ENCODE data around the gene FBXW11. TPM values are rescaled to one million over a fixed set of nuclear protein-coding genes. Genes with fewer than 3 reads are reported as not detected.

Gene FBXW11
- total RNA-seq, 1 experiment from 2014 or later, result 85.3 TPM

GRCh38 chr5:171953860-171954701 is 52.4 kb downstream of the FBXW11 start:
- no CpG with 5 or more reads among the region's 2 CpGs for WGBS (ENCODE audit: extremely low coverage, insufficient read length, low lambda C conversion rate)
- no peak overlapping the region for H3K27ac ChIP-seq (ENCODE audit: insufficient read length, low read depth, low read length)
- H2BK15ac ChIP-seq (ENCODE audit: low read depth, low read length), result no peak overlapping the region
- Mint-ChIP-seq H3K4me1 (peaks cover 59 to 67% of the 10 kb centered on the region in 2 experiments), H3K27me3 (ENCODE audit: low read depth) (no peaks in the 10 kb centered on the region), H3K36me3 (ENCODE audit: insufficient read depth in 1 of 3, low read depth in 3 of 3) (no peaks in the 10 kb centered on the region; a peak in 1 of 7 replicates), H3K27ac (peak overlapping the region in 2 of 3 experiments; percentile 4 to 91; a peak in 2 of 7 replicates), H3K4me3 (no peak overlapping the region), H3K9me3 (no peaks in the 10 kb centered on the region)
- no peak overlapping the region for H4K8ac ChIP-seq (replicated peaks; ENCODE audit: insufficient read length, low read depth, low read length)
- peaks cover 10% of the 10 kb centered on the region for H3K79me1 ChIP-seq (ENCODE audit: insufficient read depth, low read depth, low read length, poor library complexity, severe bottlenecking)
- no peak overlapping the region for H2BK20ac ChIP-seq (ENCODE audit: low read depth, low read length, poor library complexity, severe bottlenecking)
- H3K4me2 ChIP-seq (ENCODE audit: insufficient read depth, insufficient read length, low read length), result no peak overlapping the region
- no peak overlapping the region for H3K9ac ChIP-seq (ENCODE audit: extremely low read depth, insufficient read length, low read length)
- H2AK5ac ChIP-seq (ENCODE audit: insufficient read length, low read length), result no peak overlapping the region
- DNase-seq, result no peak
- H3K79me2 ChIP-seq (ENCODE audit: insufficient read depth, low read length), result peaks cover 60% of the 10 kb centered on the region
- H2BK12ac ChIP-seq (ENCODE audit: insufficient read length, low read depth, low read length), result no peak overlapping the region
- H3T11ph ChIP-seq (ENCODE audit: low read length), result no peak overlapping the region
- H2BK120ac ChIP-seq (ENCODE audit: low read depth, low read length, poor library complexity, severe bottlenecking), result no peak overlapping the region
- H3K23me2 ChIP-seq (ENCODE audit: insufficient read length, low read depth, low read length, poor library complexity, severe bottlenecking), result no peaks in the 10 kb centered on the region
- H4K91ac ChIP-seq (ENCODE audit: insufficient read length, low read depth, low read length), result no peak overlapping the region
- no peak overlapping the region for H3K14ac ChIP-seq (ENCODE audit: insufficient read depth, low read length)
- H3K18ac ChIP-seq (ENCODE audit: insufficient read length, low read depth, low read length), result no peak overlapping the region
- no peaks in the 10 kb centered on the region; the same call in 1 of the 2 replicates for H3K27me3 ChIP-seq (ENCODE audit: insufficient read depth, low read length)
- H2AFZ ChIP-seq (ENCODE audit: low read length), result no peak overlapping the region
- peaks cover 11% of the 10 kb centered on the region; the same call in 1 of the 2 replicates for H3K4me1 ChIP-seq (ENCODE audit: insufficient read depth, low read length)
- H3K4ac ChIP-seq (ENCODE audit: low read depth, low read length), result no peak overlapping the region
- TF ChIP-seq CTCF (conservative IDR thresholded peaks at IDR 0.05), result no peak
- H3K9me3 ChIP-seq (ENCODE audit: control insufficient read depth, low read depth, low read length), result no peaks in the 10 kb centered on the region
- no peak overlapping the region for H3K23ac ChIP-seq (ENCODE audit: insufficient read length, low read depth, low read length)
- H4K5ac ChIP-seq (ENCODE audit: insufficient read length, low read depth, low read length), result no peak overlapping the region
- H2BK5ac ChIP-seq (ENCODE audit: insufficient read length, low read length), result no peak overlapping the region
- H3K56ac ChIP-seq (ENCODE audit: insufficient read length, low read depth, low read length), result no peak overlapping the region
- no peaks in the 10 kb centered on the region for H4K20me1 ChIP-seq (ENCODE audit: control insufficient read depth, insufficient read depth, insufficient read length)
